ENCODE data around the gene SPEF1. TPM values are rescaled to one million over a fixed set of nuclear protein-coding genes. Genes with fewer than 3 reads are reported as not detected.
A peak's percentile ranks its signal among the peaks of the same experiment; 100 is the strongest.

The SPEF1 gene
- total RNA-seq, 4 donors from 2014 or later: 0.13 to 2.5 (median 2.0) TPM

DNA sequence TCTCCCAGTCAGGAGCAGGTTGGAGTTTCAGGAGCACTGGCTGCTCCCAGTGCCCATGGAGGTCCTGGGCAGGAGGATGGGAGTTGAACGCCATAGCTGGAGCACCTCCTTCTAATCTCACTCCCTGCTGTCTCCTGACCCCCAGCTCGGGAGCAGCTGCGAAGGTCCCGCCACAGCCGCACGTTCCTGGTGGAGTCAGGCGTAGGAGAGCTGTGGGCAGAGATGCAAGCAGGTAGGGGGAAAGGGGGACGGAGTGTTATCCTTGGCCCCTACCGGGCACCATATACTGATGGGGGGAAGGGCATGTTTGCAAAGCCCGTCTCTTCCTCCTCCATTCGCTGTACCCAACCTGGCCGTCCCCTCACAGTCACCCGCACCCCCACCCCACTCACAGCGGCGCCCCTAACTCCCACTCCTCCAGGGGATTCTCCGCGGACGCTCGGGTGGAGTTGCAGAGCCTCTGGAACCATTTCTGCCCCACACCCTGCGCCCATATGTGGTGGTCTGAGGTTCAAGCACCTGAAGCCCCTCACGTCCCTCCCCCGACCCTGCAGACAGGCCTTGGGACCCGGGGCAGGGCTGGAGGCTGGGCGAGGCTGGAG is 32.1 kb downstream of the SPEF1 start:
- Histone ChIP-seq H3K9me3 (no peaks in the 10 kb centered on the region), H3K4me3 (replicated peaks in 1 of 3) (no peak overlapping the region), H3K27me3 (no peaks in the 10 kb centered on the region), H3K36me3 (no peaks in the 10 kb centered on the region), H3K27ac (no peak overlapping the region), H3K4me1 (peaks cover 9 to 28% of the 10 kb centered on the region in 2 donors)
- WGBS, 2 donors: 70 to 73% methylated on average over 18 to 21 of the region's 24 CpGs
- DNase-seq: no peak
- intact Hi-C loops (cut with DNase I): no loop called here
- TF ChIP-seq, protein P1, sequence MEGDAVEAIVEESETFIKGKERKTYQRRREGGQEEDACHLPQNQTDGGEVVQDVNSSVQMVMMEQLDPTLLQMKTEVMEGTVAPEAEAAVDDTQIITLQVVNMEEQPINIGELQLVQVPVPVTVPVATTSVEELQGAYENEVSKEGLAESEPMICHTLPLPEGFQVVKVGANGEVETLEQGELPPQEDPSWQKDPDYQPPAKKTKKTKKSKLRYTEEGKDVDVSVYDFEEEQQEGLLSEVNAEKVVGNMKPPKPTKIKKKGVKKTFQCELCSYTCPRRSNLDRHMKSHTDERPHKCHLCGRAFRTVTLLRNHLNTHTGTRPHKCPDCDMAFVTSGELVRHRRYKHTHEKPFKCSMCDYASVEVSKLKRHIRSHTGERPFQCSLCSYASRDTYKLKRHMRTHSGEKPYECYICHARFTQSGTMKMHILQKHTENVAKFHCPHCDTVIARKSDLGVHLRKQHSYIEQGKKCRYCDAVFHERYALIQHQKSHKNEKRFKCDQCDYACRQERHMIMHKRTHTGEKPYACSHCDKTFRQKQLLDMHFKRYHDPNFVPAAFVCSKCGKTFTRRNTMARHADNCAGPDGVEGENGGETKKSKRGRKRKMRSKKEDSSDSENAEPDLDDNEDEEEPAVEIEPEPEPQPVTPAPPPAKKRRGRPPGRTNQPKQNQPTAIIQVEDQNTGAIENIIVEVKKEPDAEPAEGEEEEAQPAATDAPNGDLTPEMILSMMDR (IDR thresholded peaks at IDR 0.05): no peak
- TF ChIP-seq POLR2A (IDR thresholded peaks at IDR 0.05): no peak

DNA sequence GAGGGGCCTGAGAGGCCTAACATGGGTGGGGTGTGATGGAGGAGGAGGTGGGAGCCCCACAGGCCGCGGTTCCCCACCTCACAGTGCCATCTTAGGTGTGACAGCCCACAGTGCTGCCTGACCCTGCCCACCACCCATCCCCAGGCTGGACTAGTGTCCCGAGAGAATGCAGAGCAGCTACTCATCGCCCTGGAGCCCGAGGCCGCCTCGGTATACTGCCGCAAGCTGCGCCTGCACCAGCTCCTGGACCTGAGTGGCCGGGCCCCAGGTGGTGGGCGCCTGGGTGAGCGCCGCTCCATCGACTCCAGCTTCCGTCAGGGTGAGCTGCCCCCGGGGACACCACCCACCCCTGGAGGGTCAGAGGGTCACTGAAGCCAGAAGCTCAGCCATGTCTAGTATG is 33.2 kb downstream of the SPEF1 start:
- Histone ChIP-seq H3K9me3 (no peaks in the 10 kb centered on the region), H3K36me3 (no peaks in the 10 kb centered on the region), H3K4me3 (replicated peaks in 1 of 3) (no peak overlapping the region), H3K4me1 (peaks cover 9 to 28% of the 10 kb centered on the region in 2 donors), H3K27me3 (no peaks in the 10 kb centered on the region), H3K27ac (no peak overlapping the region)
- no peak for DNase-seq
- no peak for TF ChIP-seq POLR2A (IDR thresholded peaks at IDR 0.05)
- TF ChIP-seq, protein P1 (IDR thresholded peaks at IDR 0.05): no peak
- WGBS, 2 donors: 80 to 86% methylated on average over 2 to 8 of the region's 16 CpGs
- intact Hi-C loops (cut with DNase I): no loop called here

DNA sequence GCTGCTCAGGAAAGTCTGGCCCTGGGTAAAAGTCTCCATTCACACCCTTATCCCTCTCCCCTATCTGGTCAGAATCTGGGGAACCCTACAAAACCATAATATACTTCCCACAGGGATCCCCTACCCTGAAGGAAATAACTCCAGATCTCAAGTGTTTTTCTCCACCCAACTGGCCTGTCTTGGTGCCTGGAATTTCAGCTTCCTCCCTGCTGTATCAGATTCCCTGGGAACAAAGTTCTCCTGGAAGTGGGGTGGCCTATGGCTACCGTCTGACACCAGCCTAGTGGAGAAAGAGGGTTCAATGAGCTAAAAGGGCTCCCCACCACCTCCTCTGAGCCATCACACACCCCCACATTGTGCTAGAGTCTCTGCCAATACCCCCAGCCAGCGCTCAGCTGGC is 33.8 kb downstream of the SPEF1 start:
- Histone ChIP-seq H3K27ac (no peak overlapping the region), H3K9me3 (no peaks in the 10 kb centered on the region), H3K4me3 (replicated peaks in 1 of 3) (no peak overlapping the region), H3K36me3 (no peaks in the 10 kb centered on the region), H3K4me1 (peaks cover 9 to 28% of the 10 kb centered on the region in 2 donors), H3K27me3 (no peaks in the 10 kb centered on the region)
- 84 to 91% methylated on average over 2 of the region's 2 CpGs for WGBS, 2 donors
- no peak for DNase-seq
- TF ChIP-seq POLR2A (IDR thresholded peaks at IDR 0.05): no peak
- TF ChIP-seq, protein P1 (IDR thresholded peaks at IDR 0.05): no peak
- intact Hi-C loops (cut with DNase I): no loop called here

DNA sequence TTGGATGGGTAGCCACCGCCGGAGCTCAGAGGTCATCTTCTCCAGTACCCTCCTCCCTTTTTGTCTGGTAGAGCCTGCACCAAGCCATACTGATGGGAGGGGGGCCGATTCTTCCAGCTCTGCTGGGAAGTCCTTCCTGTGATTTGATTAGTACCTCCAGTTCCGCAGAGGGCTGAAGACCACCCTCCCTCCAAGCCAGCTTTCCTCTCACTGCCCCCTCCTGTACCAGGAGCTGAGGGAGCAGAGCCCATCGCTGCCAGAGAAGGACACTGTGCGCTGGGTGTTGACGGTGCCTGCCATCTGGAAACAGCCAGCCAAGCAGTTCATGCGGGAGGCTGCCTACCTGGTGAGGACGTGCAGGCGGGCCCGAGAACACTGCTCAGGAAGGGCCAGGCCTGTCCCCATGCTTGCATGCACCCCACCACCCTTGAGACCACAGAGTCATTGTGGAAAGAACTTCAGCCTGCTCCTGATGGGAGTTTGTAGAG is 35.5 kb downstream of the SPEF1 start:
- H3K4me1 ChIP-seq: peaks cover 9 to 18% of the 10 kb centered on the region in 2 donors
- H3K36me3 ChIP-seq: no peaks in the 10 kb centered on the region
- no peak overlapping the region for H3K27ac ChIP-seq
- 75 to 77% methylated on average over 8 to 11 of the region's 11 CpGs for WGBS, 2 donors
- no peak for DNase-seq
- no peaks in the 10 kb centered on the region for H3K27me3 ChIP-seq
- intact Hi-C loops (cut with DNase I): no loop called here
- H3K4me3 ChIP-seq (replicated peaks in 1 of 3): no peak overlapping the region
- TF ChIP-seq, protein P1 (IDR thresholded peaks at IDR 0.05): no peak
- no peak for TF ChIP-seq POLR2A (IDR thresholded peaks at IDR 0.05)
- no peaks in the 10 kb centered on the region for H3K9me3 ChIP-seq

DNA sequence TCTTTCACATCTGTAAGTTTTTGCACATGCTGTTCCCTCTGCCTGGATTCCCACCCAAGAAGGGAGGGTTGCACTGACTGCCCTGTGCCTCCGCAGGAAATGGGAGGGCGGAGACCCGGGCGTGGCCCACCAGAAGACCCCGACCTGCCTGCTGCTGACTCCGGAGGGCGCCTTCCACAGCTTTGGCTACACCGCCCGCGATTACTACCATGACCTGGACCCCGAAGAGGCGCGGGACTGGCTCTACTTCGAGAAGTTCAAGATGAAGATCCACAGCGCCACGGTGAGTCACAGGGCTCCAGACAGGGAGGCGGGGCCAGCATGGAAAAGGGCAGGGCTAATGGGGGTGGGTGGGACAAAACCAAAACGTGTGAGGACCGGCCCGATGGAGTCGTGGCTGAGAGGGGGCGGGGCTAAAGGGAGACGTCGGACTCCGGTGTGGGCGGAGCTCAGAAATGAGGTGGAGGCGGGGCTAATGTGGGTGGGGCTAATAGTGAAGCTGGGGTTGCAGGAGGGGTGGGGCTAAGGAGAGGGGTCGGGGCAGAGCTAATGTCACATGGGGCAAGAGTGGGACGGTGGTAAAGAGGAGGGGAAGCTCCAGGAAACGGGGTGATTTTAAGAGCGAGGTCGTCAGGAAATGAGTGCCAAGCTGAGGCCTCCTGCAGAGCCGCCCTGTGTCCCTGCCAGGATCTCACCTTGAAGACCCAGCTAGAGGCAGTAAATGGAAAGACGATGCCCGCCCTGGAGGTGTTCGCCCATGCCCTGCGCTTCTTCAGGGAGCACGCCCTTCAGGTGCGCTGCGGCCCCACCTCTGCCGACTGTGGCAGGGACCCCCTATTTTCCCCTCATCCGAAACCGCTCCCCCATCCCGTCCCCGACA is 36.2 kb downstream of the SPEF1 start:
- Histone ChIP-seq H3K27ac (no peak overlapping the region), H3K27me3 (no peaks in the 10 kb centered on the region), H3K4me3 (replicated peaks in 1 of 3) (no peak overlapping the region), H3K9me3 (no peaks in the 10 kb centered on the region), H3K36me3 (no peaks in the 10 kb centered on the region), H3K4me1 (peaks cover 9 to 21% of the 10 kb centered on the region in 2 donors)
- TF ChIP-seq POLR2A (IDR thresholded peaks at IDR 0.05): no peak
- TF ChIP-seq, protein P1 (IDR thresholded peaks at IDR 0.05): no peak
- peak; percentile 65 to 67 for DNase-seq
- WGBS, 2 donors: 29 to 35% methylated on average over 44 of the region's 45 CpGs
- intact Hi-C loops (cut with DNase I): no loop called here
